B cell (primary cell): ENCODE results near the gene ZFP3.
"Not testable (repeated sequence)": the region's sequence is repeated elsewhere in the genome, so short reads cannot be mapped to it uniquely, and the experiment has no call there.

Experiments used
- EZH2 ChIP-seq: IDR thresholded peaks from 2 replicates; pipeline ENCODE4 v1.6.1; 2012; ENCODE audit warnings: borderline replicate concordance, low read depth, mild to moderate bottlenecking, moderate library complexity, low read length; ENCODE audit not compliant: insufficient read depth, poor library complexity, severe bottlenecking
- TF ChIP-seq, protein P1 (sequence below): fragments of 200-600 bp; IDR thresholded peaks from one replicate; pipeline ENCODE4 v1.8.0; 2022; ENCODE audit warnings: antibody characterized with exemption, mild to moderate bottlenecking

DNA sequence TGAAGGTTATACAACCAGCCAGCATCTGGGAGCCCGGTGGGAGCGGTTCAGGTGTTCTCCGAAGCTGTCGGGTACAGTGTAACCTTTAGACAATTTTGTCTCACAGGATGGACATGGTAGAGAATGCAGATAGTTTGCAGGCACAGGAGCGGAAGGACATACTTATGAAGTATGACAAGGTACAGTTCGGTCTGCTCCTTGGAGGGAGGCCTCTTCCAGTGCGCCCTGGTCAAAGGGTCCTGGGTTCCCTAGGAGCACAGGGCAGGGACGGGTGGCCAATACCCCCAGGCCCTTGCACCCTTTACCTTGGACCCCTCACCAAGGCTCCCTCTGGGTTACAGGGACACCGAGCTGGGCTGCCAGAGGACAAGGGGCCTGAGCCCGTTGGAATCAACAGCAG, 52.0 kb downstream of the ZFP3 start:
- TF ChIP-seq, protein P1, sequence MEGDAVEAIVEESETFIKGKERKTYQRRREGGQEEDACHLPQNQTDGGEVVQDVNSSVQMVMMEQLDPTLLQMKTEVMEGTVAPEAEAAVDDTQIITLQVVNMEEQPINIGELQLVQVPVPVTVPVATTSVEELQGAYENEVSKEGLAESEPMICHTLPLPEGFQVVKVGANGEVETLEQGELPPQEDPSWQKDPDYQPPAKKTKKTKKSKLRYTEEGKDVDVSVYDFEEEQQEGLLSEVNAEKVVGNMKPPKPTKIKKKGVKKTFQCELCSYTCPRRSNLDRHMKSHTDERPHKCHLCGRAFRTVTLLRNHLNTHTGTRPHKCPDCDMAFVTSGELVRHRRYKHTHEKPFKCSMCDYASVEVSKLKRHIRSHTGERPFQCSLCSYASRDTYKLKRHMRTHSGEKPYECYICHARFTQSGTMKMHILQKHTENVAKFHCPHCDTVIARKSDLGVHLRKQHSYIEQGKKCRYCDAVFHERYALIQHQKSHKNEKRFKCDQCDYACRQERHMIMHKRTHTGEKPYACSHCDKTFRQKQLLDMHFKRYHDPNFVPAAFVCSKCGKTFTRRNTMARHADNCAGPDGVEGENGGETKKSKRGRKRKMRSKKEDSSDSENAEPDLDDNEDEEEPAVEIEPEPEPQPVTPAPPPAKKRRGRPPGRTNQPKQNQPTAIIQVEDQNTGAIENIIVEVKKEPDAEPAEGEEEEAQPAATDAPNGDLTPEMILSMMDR: not testable (repeated sequence)
- not testable (repeated sequence) for TF ChIP-seq EZH2
